Peyer's patch (tissue), 4 donors: ENCODE measurements around the gene ISG20L2.

Experiments used
- CTCF ChIP-seq, 6 experiments: fragments of 450-650 bp in 4 of 6; fragments of 200-600 bp in 2 of 6; sonication (generic) in 1 of 6; IDR thresholded peaks; one replicate each; pipeline ENCODE4 v1.5.1; 2017 to 2019; ENCODE audit warnings: antibody characterized with exemption in 6 of 6, mild to moderate bottlenecking in 3 of 6, moderate library complexity in 1 of 6
- POLR2A ChIP-seq, 2 donors: fragments of 450-650 bp; IDR thresholded peaks; one replicate each; pipeline ENCODE4 v1.5.1; 2017; ENCODE audit warnings: antibody characterized with exemption in 2 of 2, mild to moderate bottlenecking in 2 of 2, moderate library complexity in 2 of 2

- no peak for TF ChIP-seq CTCF (IDR thresholded peaks at IDR 0.05)
- TF ChIP-seq POLR2A (IDR thresholded peaks at IDR 0.05) = no peak
Observed at GRCh38 chr1:156703741-156704140, 24.8 kb downstream of the ISG20L2 start.
